ENCODE measurements around the gene HUS1B.
"Not testable (repeated sequence)": the region's sequence is repeated elsewhere in the genome, so short reads cannot be mapped to it uniquely, and the experiment has no call there.

HUS1B gene

DNA sequence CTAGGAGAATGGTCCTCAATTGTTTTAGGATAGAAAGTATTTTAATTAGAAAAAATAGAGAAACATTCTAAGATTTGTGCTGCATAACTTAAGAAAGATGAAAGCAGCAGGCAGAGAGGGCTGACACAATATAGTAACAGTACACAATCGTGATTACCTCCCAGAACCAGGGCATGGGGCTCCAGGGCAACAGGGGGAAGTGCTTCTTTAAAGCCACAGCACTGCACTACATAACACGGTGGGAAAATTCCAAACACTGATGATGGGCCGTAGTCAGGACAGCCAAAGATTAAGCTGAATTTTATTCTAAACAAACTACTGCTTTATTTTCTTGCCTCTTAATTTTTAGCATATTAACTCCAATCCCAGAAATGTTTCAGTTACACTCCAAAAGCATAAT is 21.6 kb upstream of the HUS1B start:
- no peak for DNase-seq

DNA sequence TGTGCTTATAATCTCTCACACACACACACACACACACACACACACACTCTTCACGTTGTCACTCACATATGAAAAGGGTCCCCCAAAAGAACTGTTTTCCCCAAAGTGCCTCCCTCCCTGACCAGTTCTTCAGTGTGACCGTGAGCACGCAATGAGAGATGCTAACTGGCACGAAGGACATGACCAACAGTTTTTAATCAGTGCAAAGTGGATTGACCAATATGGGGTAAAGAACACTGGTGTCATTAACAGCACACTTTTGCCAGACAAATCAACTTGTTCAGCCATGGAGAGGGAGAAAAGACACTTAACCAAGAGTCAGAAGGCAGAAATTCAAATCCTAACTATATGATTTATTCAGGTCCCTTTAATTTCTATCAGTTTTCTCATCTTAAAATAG is 21.0 kb upstream of the HUS1B start:
- DNase-seq: no peak

GRCh38 chr6:674956-675355 is 18.1 kb upstream of the HUS1B start:
- DNase-seq: no peak

DNA sequence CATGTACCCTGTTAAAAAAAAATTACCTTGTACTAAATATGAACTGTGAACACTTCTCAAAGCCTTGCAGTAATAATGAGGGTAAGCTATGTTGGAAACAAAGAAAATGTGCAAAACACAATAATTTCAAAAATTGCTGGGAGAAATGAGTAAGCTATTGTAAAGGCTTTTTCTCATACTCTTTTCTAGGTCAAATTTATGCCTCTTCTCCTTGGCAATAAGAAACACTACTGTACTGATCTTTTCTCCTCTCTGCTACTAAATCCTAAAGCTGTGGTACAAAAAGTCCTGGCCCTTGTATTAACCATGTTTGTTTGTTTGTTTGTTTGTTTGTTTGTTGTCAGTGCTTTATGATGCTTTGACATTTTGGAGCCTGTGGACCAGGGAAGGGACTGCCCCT is 17.5 kb upstream of the HUS1B start:
- no peak for DNase-seq

DNA sequence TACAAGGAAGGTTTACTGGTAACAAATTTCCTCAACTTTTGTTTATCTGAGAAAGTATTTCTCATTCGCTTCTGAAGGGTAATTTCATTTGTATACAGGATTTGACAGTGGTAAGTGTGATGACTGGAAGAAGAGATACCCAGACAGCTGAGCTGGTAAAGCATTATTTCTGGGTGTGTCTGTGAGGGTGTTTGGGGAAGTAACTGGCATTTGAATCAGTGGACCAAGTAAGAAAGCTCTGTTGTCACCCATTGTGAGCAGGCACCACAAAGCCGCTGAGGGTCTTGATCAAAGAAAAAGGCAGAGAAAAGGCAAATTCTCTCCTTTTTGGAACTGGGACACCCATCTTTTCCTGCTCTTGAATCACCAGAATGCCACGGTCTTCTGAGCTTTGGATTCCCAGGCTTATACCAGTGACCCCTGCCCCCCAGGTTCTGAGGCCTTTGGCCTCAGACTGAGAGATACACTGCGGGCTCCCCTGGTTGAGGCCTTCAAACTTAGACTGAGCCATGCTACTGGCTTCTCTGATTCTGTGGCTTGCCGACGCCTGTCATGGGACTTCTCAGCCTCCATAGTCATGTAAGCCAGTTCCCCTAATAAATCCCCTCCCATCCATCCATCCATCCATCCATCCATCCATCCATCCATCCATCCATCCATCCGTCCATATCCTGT is 10.5 kb upstream of the HUS1B start:
- DNase-seq: no peak

DNA sequence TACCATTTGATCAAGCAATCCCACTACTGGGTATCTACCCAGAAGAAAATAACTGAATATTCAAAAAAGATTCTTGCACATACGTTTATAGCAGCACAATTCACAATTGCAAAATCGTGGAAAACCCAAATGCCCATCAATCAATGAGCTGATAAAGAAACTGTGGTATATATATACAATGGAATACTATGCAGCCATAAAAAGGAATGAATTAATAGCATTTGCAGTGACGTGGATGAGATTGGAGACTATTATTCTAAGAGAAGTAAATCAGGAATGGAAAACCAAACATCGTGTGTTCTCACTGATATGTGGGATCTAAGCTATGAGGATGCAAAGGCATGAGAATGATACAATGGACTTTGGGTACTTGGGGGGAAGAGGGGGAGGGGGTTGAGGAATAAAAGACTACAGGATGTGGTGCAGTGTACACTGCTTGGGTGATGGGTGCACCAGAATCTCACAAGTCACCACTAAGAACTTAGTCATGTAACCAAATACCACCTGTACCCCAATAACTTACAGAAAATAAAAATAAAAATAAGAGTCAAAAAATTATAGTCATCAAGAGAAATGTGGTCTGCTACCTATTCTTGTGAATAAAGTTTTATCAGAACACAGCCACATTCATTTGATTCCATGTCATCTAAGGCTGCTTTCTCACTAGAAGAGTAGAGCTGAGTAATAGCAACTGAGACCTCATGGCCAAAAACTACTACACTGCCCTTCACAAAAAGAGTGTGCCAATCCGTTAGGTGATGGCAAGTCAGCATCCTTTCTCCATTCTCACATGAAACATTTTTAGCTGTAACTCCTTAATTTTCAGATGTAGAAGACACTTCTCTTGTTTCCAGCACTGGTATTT is 8.7 kb upstream of the HUS1B start:
- DNase-seq: no peak

- DNase-seq: not testable (repeated sequence)
These were observed 6.9 kb upstream of the HUS1B start for GRCh38 chr6:663788-664187.

DNA sequence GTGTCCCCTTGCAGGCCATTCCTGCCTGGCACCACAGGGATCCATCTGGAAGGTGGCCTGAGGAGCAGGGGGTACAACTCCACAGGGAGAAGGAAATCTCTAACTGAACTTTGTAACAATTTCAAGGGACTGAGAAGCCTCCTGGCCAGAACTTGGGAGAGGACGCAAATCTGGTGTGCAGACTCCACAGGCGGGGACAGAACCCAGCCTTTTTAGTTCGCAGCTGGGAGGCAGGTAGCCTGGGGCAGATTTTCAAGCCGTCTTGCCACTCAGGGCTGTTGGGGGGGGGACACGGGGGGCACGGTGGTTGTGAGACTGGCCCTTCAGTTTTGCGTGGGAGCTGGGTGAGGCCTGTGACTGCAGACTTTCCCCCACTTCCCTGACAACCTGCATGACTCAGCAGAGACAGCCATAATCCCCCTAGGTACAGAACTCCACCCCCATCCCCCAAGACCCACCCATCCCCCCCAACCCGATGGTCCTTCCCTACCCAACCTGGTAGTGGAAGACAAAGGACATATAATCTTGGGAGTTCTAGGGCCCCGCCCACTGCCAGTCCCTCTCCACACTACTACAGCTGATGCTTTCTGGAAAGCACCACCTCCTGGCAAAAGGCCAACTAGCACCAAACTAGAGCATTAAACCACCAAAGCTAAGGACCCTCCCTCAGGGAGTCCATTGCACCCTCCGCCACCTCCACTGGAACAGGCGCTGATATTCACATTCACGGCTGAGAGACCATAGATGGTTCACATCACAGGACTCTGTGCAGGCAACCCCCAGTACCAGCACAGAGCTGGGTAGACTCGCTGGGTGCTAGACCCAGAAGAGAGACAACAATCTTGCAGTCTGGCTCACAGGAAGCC is 3.0 kb upstream of the HUS1B start:
- DNase-seq: no peak

- no peak for DNase-seq
These were observed 1.3 kb upstream of the HUS1B start for GRCh38 chr6:658244-658643.

DNA sequence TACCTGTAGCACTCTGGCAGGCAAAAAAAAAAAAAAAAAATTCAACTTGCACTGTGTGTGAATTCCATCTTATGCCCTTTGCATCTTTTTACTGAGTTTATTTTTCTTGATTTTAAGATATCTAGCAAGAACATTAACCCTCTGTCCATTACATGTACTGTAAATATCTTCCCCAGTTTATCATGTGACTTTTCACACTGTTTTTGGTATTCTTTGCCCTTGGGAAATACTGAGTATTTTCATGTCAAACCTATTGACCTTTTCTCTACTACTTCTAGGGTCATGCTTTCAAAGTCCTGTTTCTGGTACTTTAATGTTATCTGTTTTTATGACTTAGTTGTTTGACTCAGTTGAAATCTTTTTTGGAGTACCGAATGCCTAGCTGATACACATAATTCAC is 843 bp upstream of the HUS1B start:
- DNase-seq: no peak

DNA sequence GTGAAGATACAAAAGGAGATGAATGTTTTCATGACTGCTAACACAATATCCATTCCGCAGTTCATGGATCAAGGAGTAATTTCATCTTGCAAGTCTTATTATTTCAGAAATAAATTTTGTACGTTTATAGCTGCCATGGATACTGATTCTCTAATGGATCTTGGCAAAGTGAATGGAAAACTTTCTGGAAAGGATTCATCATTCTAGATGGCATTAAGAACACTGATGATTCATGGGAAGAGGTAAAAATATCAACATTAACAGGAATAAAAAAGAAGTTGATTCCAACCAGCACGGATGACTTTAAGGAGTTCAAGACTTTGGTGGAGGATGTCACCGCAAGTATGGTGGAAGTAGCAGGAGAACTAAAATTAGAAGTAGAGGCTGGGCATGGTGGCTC is 2.8 kb downstream of the HUS1B start:
- DNase-seq: no peak

DNA sequence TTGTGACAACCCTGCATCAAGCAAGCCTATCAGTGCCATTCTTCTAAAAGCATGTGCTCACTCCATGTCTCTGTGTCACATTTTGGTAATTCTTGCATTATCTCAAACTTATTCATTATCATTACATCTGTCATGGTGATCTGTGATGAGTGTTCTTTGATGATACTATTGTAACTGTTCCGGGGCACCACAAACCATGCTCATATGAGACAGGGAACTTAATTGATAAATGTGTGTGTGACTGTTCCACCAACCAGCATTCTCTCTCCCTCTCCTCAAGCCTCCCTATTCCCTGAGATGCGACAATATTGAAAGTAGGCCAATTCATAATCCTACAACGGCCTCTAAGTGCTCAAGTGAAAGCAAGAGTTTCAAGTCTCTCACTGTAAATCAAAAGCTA is 4.0 kb downstream of the HUS1B start:
- no peak for DNase-seq

DNA sequence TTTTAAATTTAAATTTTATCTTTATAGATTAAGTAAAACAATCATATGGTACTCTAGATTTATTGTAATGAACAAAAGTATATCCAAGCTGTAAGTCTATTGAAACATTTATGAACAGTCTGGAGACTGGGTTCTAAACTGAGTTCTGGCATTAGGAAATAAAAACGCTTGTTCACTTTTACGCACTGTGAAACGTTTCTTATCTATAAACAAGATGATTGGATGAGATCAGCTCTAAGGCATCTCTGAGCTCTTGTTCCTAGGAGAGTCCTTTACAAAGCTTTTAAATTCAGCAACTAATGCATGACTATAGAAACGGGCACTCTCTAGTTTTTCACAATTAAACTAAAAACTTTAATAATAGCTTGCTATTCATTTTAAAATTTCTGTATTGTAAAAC is 6.8 kb downstream of the HUS1B start:
- no peak for DNase-seq

DNA sequence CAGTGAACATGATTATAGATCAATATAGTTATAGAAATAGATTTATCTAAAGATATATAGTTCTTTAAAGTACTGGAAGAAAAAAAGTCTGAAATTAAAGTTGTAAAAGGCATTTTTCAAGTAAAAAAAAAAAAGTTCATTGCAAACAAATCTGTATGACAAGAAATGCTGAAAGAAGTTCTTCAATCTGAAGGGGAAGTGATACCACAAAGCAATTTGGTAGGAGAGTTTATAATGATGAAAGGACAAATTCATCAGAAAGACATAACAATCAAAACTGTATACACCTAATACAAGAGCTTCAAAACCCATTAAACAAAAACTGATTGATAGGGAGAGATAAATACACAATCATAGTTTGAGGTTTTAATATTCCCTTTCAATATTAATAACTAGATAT is 14.1 kb downstream of the HUS1B start:
- peak; percentile 44 for DNase-seq

- DNase-seq: no peak
These were observed 15.5 kb downstream of the HUS1B start for GRCh38 chr6:641225-641985.

GRCh38 chr6:636488-636887 is 20.4 kb downstream of the HUS1B start:
- no peak for DNase-seq

DNA sequence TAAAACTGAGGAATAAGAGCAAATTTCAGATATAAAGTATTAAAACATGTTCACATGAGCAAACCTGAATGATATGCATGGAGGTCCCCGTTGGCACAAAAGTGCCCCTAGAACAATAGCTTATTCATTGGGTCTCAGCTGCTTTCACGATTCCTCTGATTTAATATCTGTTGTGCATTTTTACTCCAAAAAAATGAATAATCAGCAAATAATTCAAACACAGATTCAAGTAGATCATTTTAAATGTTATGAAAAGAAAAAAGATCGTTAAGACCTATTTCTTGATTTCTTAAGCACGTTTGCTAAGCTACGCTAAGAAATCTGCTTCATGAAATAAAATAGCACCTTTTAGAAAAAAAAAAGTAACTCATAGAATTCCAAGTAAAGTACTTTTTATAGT is 21.7 kb downstream of the HUS1B start:
- DNase-seq: no peak

- no peak for DNase-seq
These were observed 23.3 kb downstream of the HUS1B start for GRCh38 chr6:633611-634010.

GRCh38 chr6:628766-629165 is 28.1 kb downstream of the HUS1B start:
- DNase-seq: no peak

DNA sequence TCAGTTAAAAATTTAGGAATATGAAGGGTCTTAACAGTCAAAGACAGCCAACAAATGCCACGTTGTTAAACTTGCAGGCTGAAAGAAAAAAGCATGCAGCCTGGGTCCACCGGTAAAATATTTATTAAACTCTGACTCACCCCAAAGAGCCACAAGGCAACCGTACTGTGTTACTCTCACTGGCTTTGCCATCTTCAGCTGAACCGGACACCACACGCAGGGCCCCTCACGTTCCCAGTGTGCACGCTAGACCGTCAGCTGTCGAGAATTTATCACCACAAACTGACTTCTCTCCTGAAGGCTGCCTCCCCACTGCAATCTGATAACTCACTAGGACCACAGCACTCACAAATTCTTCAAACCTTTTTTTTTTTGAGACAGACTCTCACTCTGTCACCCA is 30.7 kb downstream of the HUS1B start:
- DNase-seq: no peak

DNA sequence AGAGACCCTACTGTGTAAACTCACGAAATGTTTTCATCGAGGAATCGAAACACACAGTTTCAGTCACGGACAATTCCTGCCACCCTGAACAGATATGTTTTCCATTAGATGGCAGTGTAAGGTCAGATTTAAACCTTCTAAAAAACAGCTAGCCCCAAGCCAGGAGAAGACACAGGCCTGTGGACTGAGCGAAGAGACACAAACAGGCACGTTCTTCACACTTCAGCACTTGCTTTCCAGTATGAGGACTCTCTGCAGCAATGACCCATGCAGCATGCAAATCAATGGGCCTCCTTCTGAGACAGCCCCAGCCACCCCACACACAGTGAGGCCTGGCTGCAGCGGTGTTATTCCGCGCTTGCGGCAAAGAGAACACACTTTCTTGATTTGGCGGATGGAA is 31.9 kb downstream of the HUS1B start:
- no peak for DNase-seq

- no peak for DNase-seq
These were observed 34.4 kb downstream of the HUS1B start for GRCh38 chr6:622462-622861.

DNA sequence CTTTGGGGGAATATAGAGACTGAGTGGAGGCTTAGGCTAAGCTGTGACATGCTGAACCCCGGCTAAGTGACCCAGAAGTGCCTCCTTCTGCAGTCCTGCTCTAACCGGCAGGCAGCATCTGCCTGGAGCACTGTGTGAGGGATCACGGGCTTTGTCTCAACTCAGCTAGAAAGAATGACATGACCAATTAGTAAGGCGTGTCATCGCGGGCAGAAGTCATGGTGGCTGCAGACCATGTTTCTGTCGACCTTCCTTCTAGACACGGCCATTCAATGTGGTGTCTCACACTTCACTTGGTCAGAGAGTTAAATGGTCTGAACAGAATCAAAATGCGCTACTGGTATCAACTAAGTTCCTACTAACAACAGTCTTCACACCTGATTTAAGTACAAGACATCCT is 35.0 kb downstream of the HUS1B start:
- DNase-seq: no peak

Measured in MV-4-11 (cell line).